Central memory CD8-positive, alpha-beta T cell (primary cell): ENCODE data around the gene ZDHHC24.
"Not testable (repeated sequence)": the region's sequence is repeated elsewhere in the genome, so short reads cannot be mapped to it uniquely, and the experiment has no call there.

Experiments
- ATAC-seq: fragments of 150-1000 bp; cut with Tn5 transposase; replicated peaks from 2 replicates; pipeline ENCODE4 v1.10.0; 2022; ENCODE audit warnings: mild to moderate bottlenecking, moderate FRiP score, moderate number of reproducible peaks; ENCODE audit not compliant: poor library complexity, severe bottlenecking; ENCODE audit errors: extremely low read depth
- DNase-seq, 2 donors: peaks; one replicate each; pipeline ENCODE4 v3.0.0; 2021; ENCODE audit warnings: low spot score in 2 of 2
- H3K27ac Mint-ChIP-seq: one replicate; pipeline ENCODE4 v1.8.0; 2022; ENCODE audit warnings: low read depth, mild to moderate bottlenecking, moderate library complexity, mixed read lengths
- H3K27me3 Mint-ChIP-seq: one replicate; pipeline ENCODE4 v1.8.0; 2022; ENCODE audit warnings: mixed read lengths
- H3K36me3 Mint-ChIP-seq: one replicate; pipeline ENCODE4 v1.8.0; 2022; ENCODE audit warnings: mild to moderate bottlenecking, moderate library complexity, mixed read lengths; ENCODE audit not compliant: insufficient read depth
- H3K4me1 Mint-ChIP-seq: one replicate; pipeline ENCODE4 v1.8.0; 2022; ENCODE audit warnings: mixed read lengths
- H3K4me3 Mint-ChIP-seq: one replicate; pipeline ENCODE4 v1.8.0; 2022; ENCODE audit warnings: mild to moderate bottlenecking, moderate library complexity, mixed read lengths
- H3K9me3 Mint-ChIP-seq: one replicate; pipeline ENCODE4 v1.8.0; 2022; ENCODE audit warnings: mixed read lengths

The ZDHHC24 gene

GRCh38 chr11:66545701-66546367, at the start of gene ZDHHC24:
Gene ZDHHC24, minus strand, starts transcription at chr11:66546048. Its CDS starts 45 bp downstream, at chr11:66546003.
- peak; percentile 72 to 80 for DNase-seq
- H3K4me1 Mint-ChIP-seq, result peaks cover 42% of the 10 kb centered on the region

GRCh38 chr11:66595245-66595904, 49.5 kb upstream of the ZDHHC24 start:
- peak overlapping the region; percentile 75 for H3K27ac Mint-ChIP-seq
- no peak for ATAC-seq
- peaks cover 36% of the 10 kb centered on the region for H3K4me1 Mint-ChIP-seq
- no peak for DNase-seq
- H3K27me3 Mint-ChIP-seq, result no peaks in the 10 kb centered on the region
- peaks cover 19% of the 10 kb centered on the region for H3K36me3 Mint-ChIP-seq
- no peaks in the 10 kb centered on the region for H3K9me3 Mint-ChIP-seq
- peak overlapping the region; percentile 46 for H3K4me3 Mint-ChIP-seq

More at GRCh38 chr11:66545701-66546367, at the start of gene ZDHHC24:
- Mint-ChIP-seq H3K36me3 (peaks cover 17% of the 10 kb centered on the region), H3K27ac (peak within 1 kb of the TSS; percentile 84), H3K27me3 (no peaks in the 10 kb centered on the region), H3K9me3 (no peaks in the 10 kb centered on the region), H3K4me3 (peak within 1 kb of the TSS; percentile 82)
- peak; percentile 75 for ATAC-seq

- Mint-ChIP-seq H3K4me1 (peaks cover 36% of the 10 kb centered on the region), H3K27me3 (no peaks in the 10 kb centered on the region), H3K4me3 (peak overlapping the region; percentile 100)
These were observed 47.8 kb upstream of the ZDHHC24 start for GRCh38 chr11:66593650-66594049.

GRCh38 chr11:66593303-66593635, 47.4 kb upstream of the ZDHHC24 start:
- peak overlapping the region; percentile 100 for H3K4me3 Mint-ChIP-seq
- ATAC-seq (no peak), DNase-seq (no peak)
- H3K27me3 Mint-ChIP-seq, result no peaks in the 10 kb centered on the region
- H3K9me3 Mint-ChIP-seq, result no peaks in the 10 kb centered on the region
- H3K36me3 Mint-ChIP-seq, result peaks cover 17% of the 10 kb centered on the region
- H3K27ac Mint-ChIP-seq, result peak overlapping the region; percentile 99
- H3K4me1 Mint-ChIP-seq, result peaks cover 36% of the 10 kb centered on the region

More at GRCh38 chr11:66593650-66594049, 47.8 kb upstream of the ZDHHC24 start:
- no peaks in the 10 kb centered on the region for H3K9me3 Mint-ChIP-seq
- DNase-seq (no peak), ATAC-seq (no peak)
- H3K36me3 Mint-ChIP-seq, result peaks cover 17% of the 10 kb centered on the region
- H3K27ac Mint-ChIP-seq, result peak overlapping the region; percentile 99

- H3K27me3 Mint-ChIP-seq, result no peaks in the 10 kb centered on the region
- ATAC-seq, result peak; percentile 94
These were observed 46.8 kb upstream of the ZDHHC24 start, which contains the start of the genes CCDC87 and CCS for GRCh38 chr11:66592457-66593302. Gene CCDC87, minus strand, starts transcription at chr11:66593063. Its CDS starts 48 bp downstream, at chr11:66593015. Gene CCS, plus strand, starts transcription at chr11:66593185. Its CDS starts 77 bp downstream, at chr11:66593262.

GRCh38 chr11:66591175-66591574, 45.3 kb upstream of the ZDHHC24 start:
- no peak overlapping the region for H3K4me3 Mint-ChIP-seq
- ATAC-seq (no peak), DNase-seq (no peak)
- no peaks in the 10 kb centered on the region for H3K9me3 Mint-ChIP-seq
- peaks cover 36% of the 10 kb centered on the region for H3K4me1 Mint-ChIP-seq
- H3K36me3 Mint-ChIP-seq, result peaks cover 16% of the 10 kb centered on the region
- H3K27me3 Mint-ChIP-seq, result no peaks in the 10 kb centered on the region
- no peak overlapping the region for H3K27ac Mint-ChIP-seq

More at GRCh38 chr11:66592457-66593302, 46.8 kb upstream of the ZDHHC24 start, which contains the start of the genes CCDC87 and CCS:
- H3K4me1 Mint-ChIP-seq, result peaks cover 36% of the 10 kb centered on the region
- H3K9me3 Mint-ChIP-seq, result no peaks in the 10 kb centered on the region
- H3K4me3 Mint-ChIP-seq, result peak within 1 kb of the TSS; percentile 100
- peak within 1 kb of the TSS; percentile 99 for H3K27ac Mint-ChIP-seq
- peak; percentile 94 to 96 for DNase-seq
- H3K36me3 Mint-ChIP-seq, result peaks cover 17% of the 10 kb centered on the region

GRCh38 chr11:66589996-66590675, 44.3 kb upstream of the ZDHHC24 start:
- Mint-ChIP-seq H3K4me1 (peaks cover 26% of the 10 kb centered on the region), H3K4me3 (no peak overlapping the region), H3K36me3 (peaks cover 16% of the 10 kb centered on the region), H3K27ac (no peak overlapping the region), H3K27me3 (no peaks in the 10 kb centered on the region), H3K9me3 (no peaks in the 10 kb centered on the region)
- DNase-seq, result no peak
- ATAC-seq, result no peak

- ATAC-seq, H3K9me3 Mint-ChIP-seq, DNase-seq, H3K4me3 Mint-ChIP-seq, H3K27ac Mint-ChIP-seq, H3K27me3 Mint-ChIP-seq: not testable (repeated sequence)
- H3K36me3 Mint-ChIP-seq, result peaks cover 13% of the 10 kb centered on the region
- H3K4me1 Mint-ChIP-seq, result peaks cover 19% of the 10 kb centered on the region
These were observed 43.5 kb upstream of the ZDHHC24 start for GRCh38 chr11:66589315-66589714.

- Mint-ChIP-seq H3K27ac (no peak overlapping the region), H3K27me3 (no peaks in the 10 kb centered on the region), H3K4me3 (no peak overlapping the region), H3K9me3 (no peaks in the 10 kb centered on the region), H3K4me1 (no peaks in the 10 kb centered on the region), H3K36me3 (no peaks in the 10 kb centered on the region)
- DNase-seq (no peak), ATAC-seq (no peak)
These were observed 40.3 kb upstream of the ZDHHC24 start for GRCh38 chr11:66586136-66586535.

- H3K4me1 Mint-ChIP-seq, H3K27ac Mint-ChIP-seq: not testable (repeated sequence)
These were observed 39.6 kb upstream of the ZDHHC24 start for GRCh38 chr11:66585447-66585846.

GRCh38 chr11:66582565-66583147, 36.8 kb upstream of the ZDHHC24 start:
- H3K27me3 Mint-ChIP-seq, DNase-seq, H3K9me3 Mint-ChIP-seq, H3K4me3 Mint-ChIP-seq, H3K4me1 Mint-ChIP-seq, H3K27ac Mint-ChIP-seq, ATAC-seq, H3K36me3 Mint-ChIP-seq: not testable (repeated sequence)

More at GRCh38 chr11:66585447-66585846, 39.6 kb upstream of the ZDHHC24 start:
- H3K27me3 Mint-ChIP-seq, H3K9me3 Mint-ChIP-seq, ATAC-seq, DNase-seq, H3K36me3 Mint-ChIP-seq, H3K4me3 Mint-ChIP-seq: not testable (repeated sequence)
